ENCODE measurements around the gene GALNT17.

- TF ChIP-seq GATA2 (IDR thresholded peaks at IDR 0.05; ENCODE audit: low read depth, low read length), result no peak
- TF ChIP-seq GATA3 (IDR thresholded peaks at IDR 0.05; ENCODE audit: low read depth, low read length), result no peak
Observed at GRCh38 chr7:71422104-71422503, 290.2 kb downstream of the GALNT17 start.

Data from SH-SY5Y (cell line).